ENCODE measurements around the gene RBX1.

GRCh38 chr22:40939202-40939601 is 12.0 kb upstream of the RBX1 start:
- TF ChIP-seq CTCF (IDR thresholded peaks at IDR 0.05): no peak
- no peak for TF ChIP-seq EZH2 (IDR thresholded peaks at IDR 0.05)

All from neural progenitor cell (in vitro differentiated cells).